GM23338 (cell line): ENCODE data around the gene SMYD3. TPM values are rescaled to one million over a fixed set of nuclear protein-coding genes. Genes with fewer than 3 reads are reported as not detected.

Source experiments
- ATAC-seq: fragments of 200-7000 bp; cut with Tn5 transposase; 3 replicates; pipeline ENCODE4 v1.9.1; 2020
- DNase-seq: peaks from one replicate; pipeline ENCODE4 v3.0.0-alpha.2; 2015; ENCODE audit warnings: low spot score
- H2AFZ ChIP-seq: fragments of 200-600 bp; sonication (generic); 2 replicates; pipeline ENCODE4 v1.8.0; 2016; ENCODE audit warnings: antibody characterized with exemption, mild to moderate bottlenecking, moderate library complexity
- H3F3A ChIP-seq: fragments of 200-600 bp; sonication (generic); replicated peaks from 2 replicates; pipeline ENCODE4 v1.8.0; 2017; ENCODE audit warnings: antibody characterized with exemption, mixed run types, low read depth
- H3K27ac ChIP-seq: fragments of 200-600 bp; sonication (generic); 2 replicates; pipeline ENCODE4 v1.6.1; 2016; ENCODE audit warnings: low read depth
- H3K27me3 ChIP-seq: fragments of 200-600 bp; sonication (generic); 2 replicates; pipeline ENCODE4 v1.8.0; 2016; ENCODE audit warnings: mild to moderate bottlenecking, mixed run types, moderate library complexity; ENCODE audit not compliant: insufficient read depth
- H3K36me3 ChIP-seq: fragments of 200-600 bp; sonication (generic); 2 replicates; pipeline ENCODE4 v1.8.0; 2016; ENCODE audit warnings: mild to moderate bottlenecking; ENCODE audit not compliant: insufficient read depth
- H3K4me1 ChIP-seq: fragments of 200-600 bp; sonication (generic); 2 replicates; pipeline ENCODE4 v1.8.0; 2016; ENCODE audit warnings: mild to moderate bottlenecking, moderate library complexity; ENCODE audit not compliant: insufficient read depth
- H3K4me2 ChIP-seq: fragments of 200-600 bp; sonication (generic); 2 replicates; pipeline ENCODE4 v1.7.1; 2017; ENCODE audit warnings: mixed run types
- H3K4me3 ChIP-seq: fragments of 200-600 bp; sonication (generic); 2 replicates; pipeline ENCODE4 v1.6.1; 2016; ENCODE audit warnings: mixed run types
- H3K79me2 ChIP-seq: fragments of 200-600 bp; sonication (generic); replicated peaks from 2 replicates; pipeline ENCODE4 v1.8.0; 2017; ENCODE audit warnings: mild to moderate bottlenecking; ENCODE audit not compliant: insufficient read depth
- H3K9me2 ChIP-seq: fragments of 200-600 bp; sonication (generic); 2 replicates; pipeline ENCODE4 v1.8.0; 2017; ENCODE audit not compliant: insufficient read depth
- H4K20me1 ChIP-seq: fragments of 200-600 bp; sonication (generic); replicated peaks from 2 replicates; pipeline ENCODE4 v1.8.0; 2017; ENCODE audit warnings: mild to moderate bottlenecking; ENCODE audit not compliant: insufficient read depth
- H3K27ac Mint-ChIP-seq: 2 replicates; pipeline ENCODE4 v1.8.0; 2020; ENCODE audit warnings: inconsistent platforms, mild to moderate bottlenecking, moderate library complexity, mixed read lengths
- H3K27me3 Mint-ChIP-seq: 3 replicates; pipeline ENCODE4 v1.8.0; 2022; ENCODE audit warnings: low read depth, mild to moderate bottlenecking, moderate library complexity, mixed read lengths, inconsistent platforms; ENCODE audit not compliant: insufficient read depth, poor library complexity
- H3K36me3 Mint-ChIP-seq: 3 replicates; pipeline ENCODE4 v1.8.0; 2021; ENCODE audit warnings: low read depth, mild to moderate bottlenecking, inconsistent platforms, moderate library complexity, mixed read lengths
- H3K4me1 Mint-ChIP-seq: 3 replicates; pipeline ENCODE4 v1.8.0; 2020; ENCODE audit warnings: mild to moderate bottlenecking, inconsistent platforms, mixed read lengths
- H3K4me3 Mint-ChIP-seq: 3 replicates; pipeline ENCODE4 v1.8.0; 2021; ENCODE audit warnings: moderate library complexity, mild to moderate bottlenecking, inconsistent platforms, mixed read lengths
- H3K9me3 Mint-ChIP-seq: 3 replicates; pipeline ENCODE4 v1.8.0; 2020; ENCODE audit warnings: moderate library complexity, mild to moderate bottlenecking, inconsistent platforms, mixed read lengths
- CREB1 ChIP-seq: fragments of 250-450 bp; sonication (Bioruptor Pico); IDR thresholded peaks from 2 replicates; pipeline ENCODE4 v1.5.0; 2020; ENCODE audit warnings: low read depth, mild to moderate bottlenecking, moderate library complexity
- EZH2 ChIP-seq: fragments of 200-600 bp; sonication (generic); IDR thresholded peaks from one replicate; pipeline ENCODE4 v1.8.0; 2017; ENCODE audit warnings: antibody characterized with exemption, mild to moderate bottlenecking, low read depth; ENCODE audit not compliant: unreplicated experiment
- EZH2phosphoT487 ChIP-seq: fragments of 200-600 bp; sonication (generic); IDR thresholded peaks from one replicate; pipeline ENCODE4 v1.8.1; 2018; ENCODE audit warnings: antibody characterized with exemption; ENCODE audit not compliant: unreplicated experiment
- JUNB ChIP-seq: IDR thresholded peaks from one replicate; pipeline ENCODE4 v1.6.1; 2016; ENCODE audit warnings: antibody characterized with exemption; ENCODE audit not compliant: unreplicated experiment
- NANOG ChIP-seq: IDR thresholded peaks from 2 replicates; pipeline ENCODE4 v1.6.1; 2016; ENCODE audit warnings: antibody characterized with exemption, borderline replicate concordance
- POLR2AphosphoS5 ChIP-seq: IDR thresholded peaks from 2 replicates; pipeline ENCODE4 v1.6.1; 2016; ENCODE audit warnings: antibody characterized with exemption, low read depth
- STAT1 ChIP-seq: IDR thresholded peaks from one replicate; pipeline ENCODE4 v1.6.1; 2016; ENCODE audit warnings: antibody characterized with exemption; ENCODE audit not compliant: unreplicated experiment
- ZNF114 ChIP-seq: fragments of 250-450 bp; sonication (Bioruptor Pico); IDR thresholded peaks from 2 replicates; pipeline ENCODE4 v1.5.0; 2020; ENCODE audit warnings: mild to moderate bottlenecking, moderate library complexity
- ZNF331 ChIP-seq: fragments of 250-450 bp; sonication (Bioruptor Pico); IDR thresholded peaks from 2 replicates; pipeline ENCODE4 v1.5.0; 2020; ENCODE audit warnings: low read depth, mild to moderate bottlenecking, moderate library complexity
- polyA plus RNA-seq: library from polyadenylated mRNA; unstranded; fragments of >200 nt; fragmentation: Nextera tagmentation; extraction: Ambion mirVana; gene quantifications from 2 replicates; pipeline ENCODE4 v1.2.1, GENCODE V29; 2016
- total RNA-seq: library from RNA; depleted of rRNA; stranded (reverse); fragments of >200 nt; shearing (Covaris generic); gene quantifications from 2 replicates; pipeline ENCODE4 v1.2.3, GENCODE V29; 2014
- TF ChIP-seq, protein P1 (sequence below): IDR thresholded peaks from one replicate; pipeline ENCODE4 v1.6.1; 2018; ENCODE audit warnings: antibody characterized with exemption; ENCODE audit not compliant: unreplicated experiment
- TF ChIP-seq, protein P2 (sequence below), 2 experiments: fragments of 200-600 bp in 1 of 2; sonication (generic) in 1 of 2; conservative IDR thresholded peaks; 2 replicates each; pipeline versions ENCODE4 v1.5.1 to v1.6.1; 2016 to 2017; ENCODE audit warnings: antibody characterized with exemption in 2 of 2, low read depth in 2 of 2, mild to moderate bottlenecking in 2 of 2, moderate library complexity in 1 of 2
- TF ChIP-seq, protein P3 (sequence below): IDR thresholded peaks from 2 replicates; pipeline ENCODE4 v1.6.1; 2016; ENCODE audit warnings: antibody characterized with exemption
- TF ChIP-seq, protein P4 (sequence below): fragments of 250-450 bp; sonication (Bioruptor Pico); IDR thresholded peaks from 2 replicates; pipeline ENCODE4 v1.5.0; 2020; ENCODE audit warnings: mild to moderate bottlenecking, moderate library complexity

SMYD3 gene
- total and polyA plus RNA-seq, 2 experiments from 2014 or later, result 31.8 to 34.4 TPM

DNA sequence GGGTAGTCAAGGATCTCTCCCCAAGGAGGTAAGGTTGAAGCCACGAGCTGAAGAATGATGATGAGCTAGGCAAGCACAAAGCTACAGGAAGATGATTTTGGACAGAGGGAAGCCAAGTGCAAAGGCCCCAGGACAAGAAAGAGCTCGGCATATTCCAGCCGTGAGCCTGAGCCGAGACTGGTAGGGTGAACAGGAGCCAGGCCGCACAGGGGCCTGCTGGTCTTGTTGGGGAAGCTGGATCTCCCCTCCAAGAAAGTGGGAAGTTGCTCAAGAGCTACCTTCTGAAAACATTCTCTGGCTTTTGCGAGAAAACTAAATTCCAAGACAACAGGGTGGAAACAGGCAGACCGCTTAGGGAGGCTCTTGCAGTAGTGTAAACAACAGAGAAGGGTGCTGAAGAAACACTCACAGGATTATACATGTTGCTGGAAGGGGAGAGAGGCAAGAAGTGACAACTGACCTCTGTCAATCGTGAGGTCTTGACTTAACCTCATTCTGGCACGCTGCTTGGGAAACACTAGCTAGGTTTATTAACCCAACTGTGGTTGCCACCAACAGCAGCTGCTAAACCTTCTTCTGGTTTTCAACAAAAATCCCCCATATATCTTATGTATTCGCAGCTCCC is 625.2 kb downstream of the SMYD3 start:
- Mint-ChIP-seq H3K27me3 (peaks cover 2% of the 10 kb centered on the region), H3K4me1 (no peaks in the 10 kb centered on the region), H3K4me3 (no peak overlapping the region), H3K9me3 (no peaks in the 10 kb centered on the region; the same call in 2 of the 3 replicates), H3K27ac (no peak overlapping the region), H3K36me3 (peaks cover 9% of the 10 kb centered on the region; the same call in 1 of the 3 replicates)
- H2AFZ ChIP-seq, result no peak overlapping the region
- H3K4me3 ChIP-seq, result no peak overlapping the region
- H3K27ac ChIP-seq, result no peak overlapping the region
- H3K4me1 ChIP-seq, result no peaks in the 10 kb centered on the region
- no peaks in the 10 kb centered on the region for H3K9me2 ChIP-seq
- no peak overlapping the region for H3K4me2 ChIP-seq
- no peaks in the 10 kb centered on the region for H4K20me1 ChIP-seq
- 0 out of 2 replicates have a peak, but pooled peaks cover 2% of the 10 kb centered on the region for H3K36me3 ChIP-seq
- H3F3A ChIP-seq, result no peaks in the 10 kb centered on the region
- no peak for TF ChIP-seq ZNF331 (CRISPR knock-in tag)
- TF ChIP-seq, protein P1, sequence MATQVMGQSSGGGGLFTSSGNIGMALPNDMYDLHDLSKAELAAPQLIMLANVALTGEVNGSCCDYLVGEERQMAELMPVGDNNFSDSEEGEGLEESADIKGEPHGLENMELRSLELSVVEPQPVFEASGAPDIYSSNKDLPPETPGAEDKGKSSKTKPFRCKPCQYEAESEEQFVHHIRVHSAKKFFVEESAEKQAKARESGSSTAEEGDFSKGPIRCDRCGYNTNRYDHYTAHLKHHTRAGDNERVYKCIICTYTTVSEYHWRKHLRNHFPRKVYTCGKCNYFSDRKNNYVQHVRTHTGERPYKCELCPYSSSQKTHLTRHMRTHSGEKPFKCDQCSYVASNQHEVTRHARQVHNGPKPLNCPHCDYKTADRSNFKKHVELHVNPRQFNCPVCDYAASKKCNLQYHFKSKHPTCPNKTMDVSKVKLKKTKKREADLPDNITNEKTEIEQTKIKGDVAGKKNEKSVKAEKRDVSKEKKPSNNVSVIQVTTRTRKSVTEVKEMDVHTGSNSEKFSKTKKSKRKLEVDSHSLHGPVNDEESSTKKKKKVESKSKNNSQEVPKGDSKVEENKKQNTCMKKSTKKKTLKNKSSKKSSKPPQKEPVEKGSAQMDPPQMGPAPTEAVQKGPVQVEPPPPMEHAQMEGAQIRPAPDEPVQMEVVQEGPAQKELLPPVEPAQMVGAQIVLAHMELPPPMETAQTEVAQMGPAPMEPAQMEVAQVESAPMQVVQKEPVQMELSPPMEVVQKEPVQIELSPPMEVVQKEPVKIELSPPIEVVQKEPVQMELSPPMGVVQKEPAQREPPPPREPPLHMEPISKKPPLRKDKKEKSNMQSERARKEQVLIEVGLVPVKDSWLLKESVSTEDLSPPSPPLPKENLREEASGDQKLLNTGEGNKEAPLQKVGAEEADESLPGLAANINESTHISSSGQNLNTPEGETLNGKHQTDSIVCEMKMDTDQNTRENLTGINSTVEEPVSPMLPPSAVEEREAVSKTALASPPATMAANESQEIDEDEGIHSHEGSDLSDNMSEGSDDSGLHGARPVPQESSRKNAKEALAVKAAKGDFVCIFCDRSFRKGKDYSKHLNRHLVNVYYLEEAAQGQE, result no peak
- no peak for TF ChIP-seq EZH2
- TF ChIP-seq, protein P2, sequence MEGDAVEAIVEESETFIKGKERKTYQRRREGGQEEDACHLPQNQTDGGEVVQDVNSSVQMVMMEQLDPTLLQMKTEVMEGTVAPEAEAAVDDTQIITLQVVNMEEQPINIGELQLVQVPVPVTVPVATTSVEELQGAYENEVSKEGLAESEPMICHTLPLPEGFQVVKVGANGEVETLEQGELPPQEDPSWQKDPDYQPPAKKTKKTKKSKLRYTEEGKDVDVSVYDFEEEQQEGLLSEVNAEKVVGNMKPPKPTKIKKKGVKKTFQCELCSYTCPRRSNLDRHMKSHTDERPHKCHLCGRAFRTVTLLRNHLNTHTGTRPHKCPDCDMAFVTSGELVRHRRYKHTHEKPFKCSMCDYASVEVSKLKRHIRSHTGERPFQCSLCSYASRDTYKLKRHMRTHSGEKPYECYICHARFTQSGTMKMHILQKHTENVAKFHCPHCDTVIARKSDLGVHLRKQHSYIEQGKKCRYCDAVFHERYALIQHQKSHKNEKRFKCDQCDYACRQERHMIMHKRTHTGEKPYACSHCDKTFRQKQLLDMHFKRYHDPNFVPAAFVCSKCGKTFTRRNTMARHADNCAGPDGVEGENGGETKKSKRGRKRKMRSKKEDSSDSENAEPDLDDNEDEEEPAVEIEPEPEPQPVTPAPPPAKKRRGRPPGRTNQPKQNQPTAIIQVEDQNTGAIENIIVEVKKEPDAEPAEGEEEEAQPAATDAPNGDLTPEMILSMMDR (conservative IDR thresholded peaks at IDR 0.05; ENCODE audit: low read depth in 2 of 2), result no peak
- no peak for TF ChIP-seq CREB1 (CRISPR knock-in tag)
- TF ChIP-seq EZH2phosphoT487, result no peak
- TF ChIP-seq, protein P3, sequence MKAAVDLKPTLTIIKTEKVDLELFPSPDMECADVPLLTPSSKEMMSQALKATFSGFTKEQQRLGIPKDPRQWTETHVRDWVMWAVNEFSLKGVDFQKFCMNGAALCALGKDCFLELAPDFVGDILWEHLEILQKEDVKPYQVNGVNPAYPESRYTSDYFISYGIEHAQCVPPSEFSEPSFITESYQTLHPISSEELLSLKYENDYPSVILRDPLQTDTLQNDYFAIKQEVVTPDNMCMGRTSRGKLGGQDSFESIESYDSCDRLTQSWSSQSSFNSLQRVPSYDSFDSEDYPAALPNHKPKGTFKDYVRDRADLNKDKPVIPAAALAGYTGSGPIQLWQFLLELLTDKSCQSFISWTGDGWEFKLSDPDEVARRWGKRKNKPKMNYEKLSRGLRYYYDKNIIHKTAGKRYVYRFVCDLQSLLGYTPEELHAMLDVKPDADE, result no peak
- no peak for TF ChIP-seq ZNF114 (CRISPR knock-in tag)
- TF ChIP-seq, protein P4, sequence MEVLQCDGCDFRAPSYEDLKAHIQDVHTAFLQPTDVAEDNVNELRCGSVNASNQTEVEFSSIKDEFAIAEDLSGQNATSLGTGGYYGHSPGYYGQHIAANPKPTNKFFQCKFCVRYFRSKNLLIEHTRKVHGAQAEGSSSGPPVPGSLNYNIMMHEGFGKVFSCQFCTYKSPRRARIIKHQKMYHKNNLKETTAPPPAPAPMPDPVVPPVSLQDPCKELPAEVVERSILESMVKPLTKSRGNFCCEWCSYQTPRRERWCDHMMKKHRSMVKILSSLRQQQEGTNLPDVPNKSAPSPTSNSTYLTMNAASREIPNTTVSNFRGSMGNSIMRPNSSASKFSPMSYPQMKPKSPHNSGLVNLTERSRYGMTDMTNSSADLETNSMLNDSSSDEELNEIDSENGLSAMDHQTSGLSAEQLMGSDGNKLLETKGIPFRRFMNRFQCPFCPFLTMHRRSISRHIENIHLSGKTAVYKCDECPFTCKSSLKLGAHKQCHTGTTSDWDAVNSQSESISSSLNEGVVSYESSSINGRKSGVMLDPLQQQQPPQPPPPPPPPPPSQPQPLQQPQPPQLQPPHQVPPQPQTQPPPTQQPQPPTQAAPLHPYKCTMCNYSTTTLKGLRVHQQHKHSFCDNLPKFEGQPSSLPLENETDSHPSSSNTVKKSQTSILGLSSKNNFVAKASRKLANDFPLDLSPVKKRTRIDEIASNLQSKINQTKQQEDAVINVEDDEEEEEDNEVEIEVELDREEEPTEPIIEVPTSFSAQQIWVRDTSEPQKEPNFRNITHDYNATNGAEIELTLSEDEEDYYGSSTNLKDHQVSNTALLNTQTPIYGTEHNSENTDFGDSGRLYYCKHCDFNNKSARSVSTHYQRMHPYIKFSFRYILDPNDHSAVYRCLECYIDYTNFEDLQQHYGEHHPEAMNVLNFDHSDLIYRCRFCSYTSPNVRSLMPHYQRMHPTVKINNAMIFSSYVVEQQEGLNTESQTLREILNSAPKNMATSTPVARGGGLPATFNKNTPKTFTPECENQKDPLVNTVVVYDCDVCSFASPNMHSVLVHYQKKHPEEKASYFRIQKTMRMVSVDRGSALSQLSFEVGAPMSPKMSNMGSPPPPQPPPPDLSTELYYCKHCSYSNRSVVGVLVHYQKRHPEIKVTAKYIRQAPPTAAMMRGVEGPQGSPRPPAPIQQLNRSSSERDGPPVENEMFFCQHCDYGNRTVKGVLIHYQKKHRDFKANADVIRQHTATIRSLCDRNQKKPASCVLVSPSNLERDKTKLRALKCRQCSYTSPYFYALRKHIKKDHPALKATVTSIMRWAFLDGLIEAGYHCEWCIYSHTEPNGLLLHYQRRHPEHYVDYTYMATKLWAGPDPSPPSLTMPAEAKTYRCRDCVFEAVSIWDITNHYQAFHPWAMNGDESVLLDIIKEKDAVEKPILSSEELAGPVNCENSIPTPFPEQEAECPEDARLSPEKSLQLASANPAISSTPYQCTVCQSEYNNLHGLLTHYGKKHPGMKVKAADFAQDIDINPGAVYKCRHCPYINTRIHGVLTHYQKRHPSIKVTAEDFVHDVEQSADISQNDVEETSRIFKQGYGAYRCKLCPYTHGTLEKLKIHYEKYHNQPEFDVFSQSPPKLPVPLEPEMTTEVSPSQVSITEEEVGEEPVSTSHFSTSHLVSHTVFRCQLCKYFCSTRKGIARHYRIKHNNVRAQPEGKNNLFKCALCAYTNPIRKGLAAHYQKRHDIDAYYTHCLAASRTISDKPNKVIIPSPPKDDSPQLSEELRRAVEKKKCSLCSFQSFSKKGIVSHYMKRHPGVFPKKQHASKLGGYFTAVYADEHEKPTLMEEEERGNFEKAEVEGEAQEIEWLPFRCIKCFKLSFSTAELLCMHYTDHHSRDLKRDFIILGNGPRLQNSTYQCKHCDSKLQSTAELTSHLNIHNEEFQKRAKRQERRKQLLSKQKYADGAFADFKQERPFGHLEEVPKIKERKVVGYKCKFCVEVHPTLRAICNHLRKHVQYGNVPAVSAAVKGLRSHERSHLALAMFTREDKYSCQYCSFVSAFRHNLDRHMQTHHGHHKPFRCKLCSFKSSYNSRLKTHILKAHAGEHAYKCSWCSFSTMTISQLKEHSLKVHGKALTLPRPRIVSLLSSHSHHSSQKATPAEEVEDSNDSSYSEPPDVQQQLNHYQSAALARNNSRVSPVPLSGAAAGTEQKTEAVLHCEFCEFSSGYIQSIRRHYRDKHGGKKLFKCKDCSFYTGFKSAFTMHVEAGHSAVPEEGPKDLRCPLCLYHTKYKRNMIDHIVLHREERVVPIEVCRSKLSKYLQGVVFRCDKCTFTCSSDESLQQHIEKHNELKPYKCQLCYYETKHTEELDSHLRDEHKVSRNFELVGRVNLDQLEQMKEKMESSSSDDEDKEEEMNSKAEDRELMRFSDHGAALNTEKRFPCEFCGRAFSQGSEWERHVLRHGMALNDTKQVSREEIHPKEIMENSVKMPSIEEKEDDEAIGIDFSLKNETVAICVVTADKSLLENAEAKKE (CRISPR knock-in tag), result no peak
- no peak for TF ChIP-seq POLR2AphosphoS5
- TF ChIP-seq STAT1, result no peak
- no peak for TF ChIP-seq JUNB
- TF ChIP-seq NANOG, result no peak
- ATAC-seq, result no peak
- no peak for DNase-seq
- no peaks in the 10 kb centered on the region for H3K79me2 ChIP-seq
- H3K27me3 ChIP-seq, result no peaks in the 10 kb centered on the region
